ENCODE measurements around the gene TDG. TPM values are rescaled to one million over a fixed set of nuclear protein-coding genes. Genes with fewer than 3 reads are reported as not detected.

TDG gene
- polyA plus RNA-seq, 2 of the 4 experiments (the other 2 are of a cell fraction) = 28.7 to 65.4 TPM

DNA sequence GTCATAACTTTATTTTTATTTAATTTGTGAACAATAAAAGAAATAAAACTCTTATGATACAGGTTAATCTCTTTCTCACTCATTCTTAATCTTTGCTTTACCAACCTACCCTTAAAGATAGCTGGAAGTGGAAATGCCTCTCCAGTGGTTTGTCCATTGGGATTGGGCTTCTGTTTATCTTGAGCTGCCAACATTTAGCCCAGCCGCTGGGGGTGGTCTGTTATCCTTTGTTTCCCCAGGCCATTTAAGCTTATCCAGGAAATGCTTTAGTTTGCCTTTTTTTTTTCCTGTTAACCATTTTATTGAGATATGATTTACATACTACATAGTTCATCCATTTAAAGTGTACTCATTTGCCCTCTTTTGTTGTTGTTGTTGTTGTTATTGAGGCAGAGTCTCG lies 8.2 kb downstream of the TDG start:
- POLR2A ChIA-PET = interaction anchor here (1.0 kb wide), 1 partner anchor 8 kb away, joined by 10 read pairs; the partner anchor contains the start of gene TDG

DNA sequence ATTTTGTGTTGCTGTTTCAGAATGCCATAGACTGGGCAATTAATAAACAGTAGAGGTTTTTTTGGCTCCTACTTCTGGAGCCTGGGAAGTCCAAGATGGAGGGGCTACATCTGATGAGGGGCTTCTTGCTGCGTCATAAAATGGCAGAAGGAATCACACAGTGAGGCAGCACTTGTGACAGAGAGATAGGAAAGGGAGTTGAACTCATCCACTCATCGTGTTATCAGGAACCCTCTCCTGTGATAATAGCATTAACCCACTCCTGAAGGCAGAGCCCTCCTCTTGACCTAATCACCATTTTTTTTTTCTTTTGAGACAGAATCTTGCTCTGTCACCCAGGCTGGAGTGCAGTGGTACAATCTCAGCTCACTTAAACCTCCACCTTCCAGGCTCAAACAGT lies 9.7 kb downstream of the TDG start:
- POLR2A ChIA-PET = interaction anchor here (1.2 kb wide), 1 partner anchor 9 kb away, joined by 4 read pairs; the partner anchor contains the start of gene TDG
- FAIRE-seq = no peak
- no peak overlapping the region for H3K27ac ChIP-seq
- 79% methylated on average over 2 of the region's 2 CpGs for WGBS (ENCODE audit: missing lambda C conversion rate)
- CTCF ChIA-PET = interaction anchor here (3.1 kb wide), 1 partner anchor 133 kb away, joined by 13 read pairs; no protein-coding TSS in a partner anchor
- no peak for DNase-seq (ENCODE audit: low read depth in 1 of 2, low spot score in 1 of 2)
- H3K4me1 ChIP-seq = no peaks in the 10 kb centered on the region
- TF ChIP-seq JUNB (IDR thresholded peaks at IDR 0.05) (no peak), RCOR1 (IDR thresholded peaks at IDR 0.05; ENCODE audit: low read depth, low read length) (no peak), HES2 (IDR thresholded peaks at IDR 0.05) (no peak), TFCP2L1 (CRISPR knock-in tag; IDR thresholded peaks at IDR 0.05) (no peak), SREBF2 (IDR thresholded peaks at IDR 0.05) (no peak), ZSCAN20 (CRISPR knock-in tag; IDR thresholded peaks at IDR 0.05) (no peak)
- no peak overlapping the region for H3K4me3 ChIP-seq
- no peak for ATAC-seq
- no peak overlapping the region for H3K4me2 ChIP-seq
- no peaks in the 10 kb centered on the region for H3K9me3 ChIP-seq

More for the DNA sequence above, 8.2 kb downstream of the TDG start:
- peaks cover 3% of the 10 kb centered on the region; the same call in 1 of the 3 replicates for H3K4me1 ChIP-seq
- CTCF ChIA-PET = interaction anchor here (1.0 to 3.1 kb wide), 3 partner anchors 18 to 135 kb away, joined by 3 to 13 read pairs (median 3); no protein-coding TSS in a partner anchor
- no peak for TF ChIP-seq EP300 (IDR thresholded peaks at IDR 0.05)
- no peak for TF ChIP-seq ZFP36 (IDR thresholded peaks at IDR 0.05; ENCODE audit: borderline replicate concordance, partially characterized antibody)
- 90% methylated on average over 2 of the region's 2 CpGs for whole genome bisulfite sequencing (ENCODE audit: missing lambda C conversion rate)
- H3K27ac ChIP-seq = no peak overlapping the region
- H3K9me3 ChIP-seq = no peaks in the 10 kb centered on the region
- H3K4me2 ChIP-seq = no peak overlapping the region
- DNase-seq (ENCODE audit: low read depth in 1 of 2, low spot score in 1 of 2) (no peak), FAIRE-seq (no peak), ATAC-seq (no peak)
- H3K4me3 ChIP-seq = no peak overlapping the region

- ATAC-seq (peak; percentile 43 to 45; a peak in 4 of 6 replicates), DNase-seq (ENCODE audit: low read depth in 1 of 2, low spot score in 1 of 2) (no peak), FAIRE-seq (no peak)
- Histone ChIP-seq H3K4me2 (no peak overlapping the region), H3K4me1 (no peaks in the 10 kb centered on the region), H3K27ac (no peak overlapping the region), H3K9me3 (no peaks in the 10 kb centered on the region), H3K4me3 (no peak overlapping the region)
- POLR2A ChIA-PET = no interaction called here
- TF ChIP-seq BHLHE40 (IDR thresholded peaks at IDR 0.05; ENCODE audit: low read depth, low read length) = no peak
- TF ChIP-seq ZSCAN20 (CRISPR knock-in tag; IDR thresholded peaks at IDR 0.05) = no peak
- TF ChIP-seq GATA3 (IDR thresholded peaks at IDR 0.05; ENCODE audit: borderline replicate concordance) = no peak
- no peak for TF ChIP-seq CBX8 (IDR thresholded peaks at IDR 0.05)
- no peak for TF ChIP-seq RNF2 (IDR thresholded peaks at IDR 0.05; ENCODE audit: borderline replicate concordance, low read depth)
- TF ChIP-seq ESRRA (IDR thresholded peaks at IDR 0.05; ENCODE audit: borderline replicate concordance, low read length) = no peak
- no peak for TF ChIP-seq HEYL (CRISPR knock-in tag; IDR thresholded peaks at IDR 0.05)
- no peak for TF ChIP-seq HMGXB4 (CRISPR knock-in tag; IDR thresholded peaks at IDR 0.05; ENCODE audit: borderline replicate concordance)
- no peak for TF ChIP-seq KDM5A (IDR thresholded peaks at IDR 0.05)
- TF ChIP-seq, protein P1, sequence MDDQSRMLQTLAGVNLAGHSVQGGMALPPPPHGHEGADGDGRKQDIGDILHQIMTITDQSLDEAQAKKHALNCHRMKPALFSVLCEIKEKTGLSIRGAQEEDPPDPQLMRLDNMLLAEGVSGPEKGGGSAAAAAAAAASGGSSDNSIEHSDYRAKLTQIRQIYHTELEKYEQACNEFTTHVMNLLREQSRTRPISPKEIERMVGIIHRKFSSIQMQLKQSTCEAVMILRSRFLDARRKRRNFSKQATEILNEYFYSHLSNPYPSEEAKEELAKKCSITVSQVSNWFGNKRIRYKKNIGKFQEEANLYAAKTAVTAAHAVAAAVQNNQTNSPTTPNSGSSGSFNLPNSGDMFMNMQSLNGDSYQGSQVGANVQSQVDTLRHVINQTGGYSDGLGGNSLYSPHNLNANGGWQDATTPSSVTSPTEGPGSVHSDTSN (IDR thresholded peaks at IDR 0.05) = no peak
- TF ChIP-seq, protein P2, sequence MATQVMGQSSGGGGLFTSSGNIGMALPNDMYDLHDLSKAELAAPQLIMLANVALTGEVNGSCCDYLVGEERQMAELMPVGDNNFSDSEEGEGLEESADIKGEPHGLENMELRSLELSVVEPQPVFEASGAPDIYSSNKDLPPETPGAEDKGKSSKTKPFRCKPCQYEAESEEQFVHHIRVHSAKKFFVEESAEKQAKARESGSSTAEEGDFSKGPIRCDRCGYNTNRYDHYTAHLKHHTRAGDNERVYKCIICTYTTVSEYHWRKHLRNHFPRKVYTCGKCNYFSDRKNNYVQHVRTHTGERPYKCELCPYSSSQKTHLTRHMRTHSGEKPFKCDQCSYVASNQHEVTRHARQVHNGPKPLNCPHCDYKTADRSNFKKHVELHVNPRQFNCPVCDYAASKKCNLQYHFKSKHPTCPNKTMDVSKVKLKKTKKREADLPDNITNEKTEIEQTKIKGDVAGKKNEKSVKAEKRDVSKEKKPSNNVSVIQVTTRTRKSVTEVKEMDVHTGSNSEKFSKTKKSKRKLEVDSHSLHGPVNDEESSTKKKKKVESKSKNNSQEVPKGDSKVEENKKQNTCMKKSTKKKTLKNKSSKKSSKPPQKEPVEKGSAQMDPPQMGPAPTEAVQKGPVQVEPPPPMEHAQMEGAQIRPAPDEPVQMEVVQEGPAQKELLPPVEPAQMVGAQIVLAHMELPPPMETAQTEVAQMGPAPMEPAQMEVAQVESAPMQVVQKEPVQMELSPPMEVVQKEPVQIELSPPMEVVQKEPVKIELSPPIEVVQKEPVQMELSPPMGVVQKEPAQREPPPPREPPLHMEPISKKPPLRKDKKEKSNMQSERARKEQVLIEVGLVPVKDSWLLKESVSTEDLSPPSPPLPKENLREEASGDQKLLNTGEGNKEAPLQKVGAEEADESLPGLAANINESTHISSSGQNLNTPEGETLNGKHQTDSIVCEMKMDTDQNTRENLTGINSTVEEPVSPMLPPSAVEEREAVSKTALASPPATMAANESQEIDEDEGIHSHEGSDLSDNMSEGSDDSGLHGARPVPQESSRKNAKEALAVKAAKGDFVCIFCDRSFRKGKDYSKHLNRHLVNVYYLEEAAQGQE (IDR thresholded peaks at IDR 0.05) = no peak
- no peak for TF ChIP-seq SREBF2 (IDR thresholded peaks at IDR 0.05)
- CTCF ChIA-PET = no interaction called here
- WGBS (ENCODE audit: missing lambda C conversion rate) = 92% methylated on average over 4 of the region's 4 CpGs
These were observed 12.8 kb downstream of the TDG start for GRCh38 chr12:103978384-103978982.

Measured in A549 (cell line).